ENCODE data around the gene LRRFIP1. TPM values are rescaled to one million over a fixed set of nuclear protein-coding genes. Genes with fewer than 3 reads are reported as not detected.

The LRRFIP1 gene
- total and polyA plus RNA-seq, 2 of the 13 experiments (the other 11 are each of a cell fraction or from before 2014, with no cell fraction given) = 15.9 to 40.5 TPM

GRCh38 chr2:237648016-237648381 is 20.6 kb downstream of the LRRFIP1 start:
- no peak for ATAC-seq
- CTCF ChIA-PET (ENCODE audit: low intra/inter-chr PET ratio, low total read pairs) = no interaction called here
- intact Hi-C loops (cut with micrococcal nuclease; ENCODE audit: unreplicated experiment) = no loop called here

GRCh38 chr2:237649541-237650454 is 22.4 kb downstream of the LRRFIP1 start:
- H3K27me3 ChIP-seq (ENCODE audit: control insufficient read depth in 1 of 2, insufficient read depth in 2 of 2, low read length in 2 of 2) = no peaks in the 10 kb centered on the region
- DNase-seq (ENCODE audit: low spot score) (no peak), ATAC-seq (peak; percentile 28; the same call in 1 of the 3 replicates), FAIRE-seq (no peak)
- no peaks in the 10 kb centered on the region for H3K9me3 ChIP-seq (ENCODE audit: low read length)
- no peak overlapping the region for H3K4me2 ChIP-seq (ENCODE audit: low read depth, low read length)
- WGBS (ENCODE audit: low lambda C conversion rate) = 85% methylated on average over 17 of the region's 17 CpGs
- H3K9ac ChIP-seq (ENCODE audit: insufficient read depth, low read depth, low read length) = no peak overlapping the region
- ChIA-PET POLR2A (no interaction called here), CTCF (ENCODE audit: low intra/inter-chr PET ratio, low total read pairs) (no interaction called here)
- intact Hi-C loops (cut with micrococcal nuclease; ENCODE audit: unreplicated experiment) = no loop called here
- H3K4me1 ChIP-seq (ENCODE audit: insufficient read depth, low read length) = 0 out of 2 replicates have a peak, but pooled peaks cover 11% of the 10 kb centered on the region
- no peaks in the 10 kb centered on the region for H3K36me3 ChIP-seq (replicated peaks in 1 of 2; ENCODE audit: control insufficient read depth in 1 of 2, insufficient read depth in 2 of 2, low read length in 2 of 2)
- TF ChIP-seq MAFK (conservative IDR thresholded peaks at IDR 0.05 in 1 of 2, IDR thresholded peaks at IDR 0.05 in 1 of 2; ENCODE audit: low read length in 2 of 2) = peak; percentile 27 to 35; a peak in 2 of 4 replicates
- no peak for TF ChIP-seq USF2 (IDR thresholded peaks at IDR 0.05; ENCODE audit: low read depth, low read length)
- TF ChIP-seq USF2 (CRISPR knock-in tag; IDR thresholded peaks at IDR 0.05; ENCODE audit: borderline replicate concordance) = no peak
- no peak for TF ChIP-seq THAP8 (CRISPR knock-in tag; IDR thresholded peaks at IDR 0.05; ENCODE audit: borderline replicate concordance)
- TF ChIP-seq NCOA1 (CRISPR knock-in tag; IDR thresholded peaks at IDR 0.05) = no peak
- no peak overlapping the region for H3K27ac ChIP-seq (ENCODE audit: extremely low read length, insufficient read depth, low read length)
- H4K20me1 ChIP-seq (ENCODE audit: insufficient read depth, low read length) = no peaks in the 10 kb centered on the region
- no peak overlapping the region for H2AFZ ChIP-seq (ENCODE audit: low read length)
- H3K79me2 ChIP-seq (ENCODE audit: insufficient read depth, low read length) = no peaks in the 10 kb centered on the region
- H3K4me3 ChIP-seq (replicated peaks in 1 of 3; ENCODE audit: insufficient read depth in 1 of 3, low read depth in 2 of 3, low read length in 3 of 3) = no peak overlapping the region
- in situ Hi-C loops (cut with HindIII; ENCODE audit: extremely low pct_ligation_motif_present, low pct_unique_long_range_greater_than_20kb) = no loop called here
- no TSS peak for BruUV-seq (replicated peaks)

More at GRCh38 chr2:237648016-237648381, 20.6 kb downstream of the LRRFIP1 start:
- H3K27me3 ChIP-seq (ENCODE audit: control insufficient read depth in 1 of 2, insufficient read depth in 2 of 2, low read length in 2 of 2) = no peaks in the 10 kb centered on the region
- H4K20me1 ChIP-seq (ENCODE audit: insufficient read depth, low read length) = no peaks in the 10 kb centered on the region
- WGBS (ENCODE audit: low lambda C conversion rate) = 86% methylated on average over 9 of the region's 9 CpGs
- no peak overlapping the region for H3K4me2 ChIP-seq (ENCODE audit: low read depth, low read length)
- H2AFZ ChIP-seq (ENCODE audit: low read length) = no peak overlapping the region
- POLR2A ChIA-PET = no interaction called here
- H3K79me2 ChIP-seq (ENCODE audit: insufficient read depth, low read length) = no peaks in the 10 kb centered on the region
- no peak for DNase-seq (ENCODE audit: low spot score)
- FAIRE-seq = no peak
- no peaks in the 10 kb centered on the region for H3K36me3 ChIP-seq (replicated peaks in 1 of 2; ENCODE audit: control insufficient read depth in 1 of 2, insufficient read depth in 2 of 2, low read length in 2 of 2)
- in situ Hi-C loops (cut with HindIII; ENCODE audit: extremely low pct_ligation_motif_present, low pct_unique_long_range_greater_than_20kb) = no loop called here
- no peak overlapping the region for H3K27ac ChIP-seq (ENCODE audit: extremely low read length, insufficient read depth, low read length)
- BruUV-seq (replicated peaks) = no TSS peak
- H3K9ac ChIP-seq (ENCODE audit: insufficient read depth, low read depth, low read length) = no peak overlapping the region
- H3K9me3 ChIP-seq (ENCODE audit: low read length) = no peaks in the 10 kb centered on the region
- H3K4me3 ChIP-seq (replicated peaks in 1 of 3; ENCODE audit: insufficient read depth in 1 of 3, low read depth in 2 of 3, low read length in 3 of 3) = no peak overlapping the region
- 0 out of 2 replicates have a peak, but pooled peaks cover 12% of the 10 kb centered on the region for H3K4me1 ChIP-seq (ENCODE audit: insufficient read depth, low read length)
- no peak for TF ChIP-seq ZNF430 (CRISPR knock-in tag; IDR thresholded peaks at IDR 0.05)
- TF ChIP-seq CC2D1A (CRISPR knock-in tag; IDR thresholded peaks at IDR 0.05) = no peak

All from HepG2 (cell line).